OCI-LY1 (cell line): Measurements from ENCODE around the gene STX5.

ENCODE experiments used
- EZH2 ChIP-seq: fragments of 200-600 bp; sonication (generic), shearing (Covaris generic); IDR thresholded peaks from 2 replicates; pipeline ENCODE4 v1.8.0; 2017; ENCODE audit warnings: borderline replicate concordance, mixed run types, mild to moderate bottlenecking, antibody characterized with exemption, low read length, moderate library complexity, mixed read lengths
- TF ChIP-seq, protein P1 (sequence below): fragments of 200-600 bp; sonication (generic), shearing (Covaris generic); IDR thresholded peaks from 2 replicates; pipeline ENCODE4 v1.5.1; 2017; ENCODE audit warnings: mild to moderate bottlenecking, antibody characterized with exemption, low read length, moderate library complexity, mixed read lengths

GRCh38 chr11:62832336-62833234 lies 734 bp upstream of the STX5 start, which contains the start of gene TEX54:
- TF ChIP-seq, protein P1, sequence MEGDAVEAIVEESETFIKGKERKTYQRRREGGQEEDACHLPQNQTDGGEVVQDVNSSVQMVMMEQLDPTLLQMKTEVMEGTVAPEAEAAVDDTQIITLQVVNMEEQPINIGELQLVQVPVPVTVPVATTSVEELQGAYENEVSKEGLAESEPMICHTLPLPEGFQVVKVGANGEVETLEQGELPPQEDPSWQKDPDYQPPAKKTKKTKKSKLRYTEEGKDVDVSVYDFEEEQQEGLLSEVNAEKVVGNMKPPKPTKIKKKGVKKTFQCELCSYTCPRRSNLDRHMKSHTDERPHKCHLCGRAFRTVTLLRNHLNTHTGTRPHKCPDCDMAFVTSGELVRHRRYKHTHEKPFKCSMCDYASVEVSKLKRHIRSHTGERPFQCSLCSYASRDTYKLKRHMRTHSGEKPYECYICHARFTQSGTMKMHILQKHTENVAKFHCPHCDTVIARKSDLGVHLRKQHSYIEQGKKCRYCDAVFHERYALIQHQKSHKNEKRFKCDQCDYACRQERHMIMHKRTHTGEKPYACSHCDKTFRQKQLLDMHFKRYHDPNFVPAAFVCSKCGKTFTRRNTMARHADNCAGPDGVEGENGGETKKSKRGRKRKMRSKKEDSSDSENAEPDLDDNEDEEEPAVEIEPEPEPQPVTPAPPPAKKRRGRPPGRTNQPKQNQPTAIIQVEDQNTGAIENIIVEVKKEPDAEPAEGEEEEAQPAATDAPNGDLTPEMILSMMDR: no peak
- TF ChIP-seq EZH2: no peak
